GM12874 (cell line): ENCODE data around the gene GNG13.

Experiments
- CTCF ChIP-seq: IDR thresholded peaks from 2 replicates; pipeline ENCODE4 v1.5.1; 2011; ENCODE audit warnings: low read depth, mild to moderate bottlenecking, control low read depth, low read length, moderate library complexity; ENCODE audit not compliant: insufficient read depth

Gene GNG13

GRCh38 chr16:828891-829290 lies 28.4 kb upstream of the GNG13 start:
- no peak for TF ChIP-seq CTCF

- TF ChIP-seq CTCF: no peak
Observed at GRCh38 chr16:827513-827912, 27.0 kb upstream of the GNG13 start.

- TF ChIP-seq CTCF: no peak
Observed at GRCh38 chr16:825341-826061, 25.0 kb upstream of the GNG13 start.

DNA sequence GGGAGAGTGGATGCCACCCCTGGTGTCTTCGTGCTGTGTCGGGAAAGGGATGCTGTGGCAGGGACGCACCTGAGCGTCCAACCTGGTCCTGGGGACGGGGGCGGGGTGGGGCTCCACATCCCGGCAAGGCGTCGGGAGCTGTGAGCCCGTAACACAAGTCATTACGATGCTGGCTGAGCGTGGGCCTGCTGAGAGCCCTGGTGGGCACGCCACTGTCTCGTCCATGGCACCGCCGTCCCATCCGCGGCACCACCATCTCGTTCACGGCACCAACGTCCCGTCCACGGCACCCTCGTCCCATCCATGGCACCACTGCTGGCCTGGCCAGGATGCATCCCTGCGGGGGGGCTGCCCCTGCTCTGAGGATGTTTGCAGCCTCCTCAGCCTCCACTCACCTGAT lies 24.1 kb upstream of the GNG13 start:
- TF ChIP-seq CTCF: no peak

GRCh38 chr16:824194-824593 lies 23.7 kb upstream of the GNG13 start:
- TF ChIP-seq CTCF: no peak

DNA sequence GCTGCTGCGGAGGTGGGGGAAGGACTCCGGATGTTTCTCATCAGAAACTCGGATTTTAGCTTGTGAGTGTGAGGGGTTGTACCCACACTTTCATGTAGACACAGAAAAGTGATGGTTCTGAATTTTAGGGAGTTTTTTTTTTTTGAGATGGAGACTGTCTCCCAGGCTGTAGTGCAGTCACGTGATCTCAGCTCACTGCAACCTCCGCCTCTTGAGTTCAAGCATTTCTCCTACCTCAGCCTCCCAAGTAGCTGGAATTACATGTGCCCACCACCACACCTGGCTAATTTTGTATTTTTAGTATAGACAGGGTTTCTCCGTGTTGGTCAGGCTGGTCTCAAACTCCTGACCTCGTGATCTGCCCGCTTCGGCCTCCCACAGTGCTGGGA lies 22.4 kb upstream of the GNG13 start:
- TF ChIP-seq CTCF: no peak

GRCh38 chr16:822174-822908 lies 21.8 kb upstream of the GNG13 start:
- TF ChIP-seq CTCF: no peak
